H1 (cell line): ENCODE measurements around the gene GALK1. TPM values are rescaled to one million over a fixed set of nuclear protein-coding genes. Genes with fewer than 3 reads are reported as not detected.

Experiments used
- CTCF ChIA-PET: fragments of 300-600 bp; sonication (Branson Sonifier 250); formaldehyde crosslinking; loops from one replicate; lab custom pipeline; 2021; ENCODE audit not compliant: partially characterized antibody; lab: Charles Lee
- POLR2A ChIA-PET: fragments of 300-600 bp; sonication (Branson Sonifier 250); formaldehyde crosslinking; loops from one replicate; lab custom pipeline; 2021; ENCODE audit warnings: inconsistent platforms; ENCODE audit not compliant: partially characterized antibody; lab: Charles Lee
- DNase-seq, 2 experiments: peaks; one replicate each; pipeline versions ENCODE4 v3.0.0 to v3.0.0-alpha.2; 2010 to 2022; ENCODE audit warnings: low spot score in 2 of 2, low read depth in 1 of 2, mixed read lengths in 1 of 2
- FAIRE-seq: peaks from 2 replicates; lab custom pipeline; 2011; peaks lifted over from hg19 to GRCh38; lab: Jason Lieb, UNC
- H2AFZ ChIP-seq: 2 replicates; pipeline ENCODE4 v1.8.1; 2012; ENCODE audit warnings: low read length, inconsistent platforms
- H2AK5ac ChIP-seq: 2 replicates; pipeline ENCODE4 v1.6.1; 2013; ENCODE audit warnings: low read depth, low read length
- H2BK120ac ChIP-seq: replicated peaks from 2 replicates; pipeline ENCODE3; 2013; ENCODE audit warnings: low read depth, low read length, inconsistent platforms
- H2BK12ac ChIP-seq: 2 replicates; pipeline ENCODE4 v1.6.1; 2013; ENCODE audit warnings: low read depth, low read length
- H2BK15ac ChIP-seq: 2 replicates; pipeline ENCODE4 v1.6.1; 2013; ENCODE audit warnings: low read length
- H2BK20ac ChIP-seq: 2 replicates; pipeline ENCODE4 v1.6.1; 2013; ENCODE audit warnings: low read length
- H2BK5ac ChIP-seq: 2 replicates; pipeline ENCODE4 v1.6.1; 2013; ENCODE audit warnings: low read depth, low read length
- H3K14ac ChIP-seq: 2 replicates; pipeline ENCODE4 v1.6.1; 2013; ENCODE audit warnings: inconsistent platforms; ENCODE audit not compliant: insufficient read length
- H3K18ac ChIP-seq: 2 replicates; pipeline ENCODE4 v1.6.1; 2013; ENCODE audit warnings: low read length; ENCODE audit errors: extremely low read depth
- H3K23ac ChIP-seq: 2 replicates; pipeline ENCODE4 v1.6.1; 2013; ENCODE audit warnings: inconsistent platforms; ENCODE audit not compliant: insufficient read length
- H3K23me2 ChIP-seq: 2 replicates; pipeline ENCODE4 v1.6.1; 2013; ENCODE audit warnings: low read depth, low read length
- H3K27ac ChIP-seq: 2 replicates; pipeline ENCODE4 v1.6.1; 2011; ENCODE audit warnings: low read depth, low read length, inconsistent platforms
- H3K27me3 ChIP-seq, 4 experiments: replicated peaks in 1 of 4; 1 replicate in 1 of 4; 2 replicates in 3 of 4; pipeline versions ENCODE4 v1.6.1 to v1.8.1; 2011 to 2013; ENCODE audit warnings: low read length in 3 of 4, mild to moderate bottlenecking in 3 of 4, inconsistent platforms in 2 of 4, mixed read lengths in 2 of 4, moderate library complexity in 1 of 4; ENCODE audit not compliant: control insufficient read depth in 3 of 4, insufficient read depth in 3 of 4; ENCODE audit errors: extremely low read depth in 1 of 4
- H3K36me3 ChIP-seq, 4 experiments: 2 replicates each; pipeline versions ENCODE4 v1.6.1 to v1.8.1; 2011 to 2013; ENCODE audit warnings: mild to moderate bottlenecking in 4 of 4, low read length in 3 of 4, moderate library complexity in 2 of 4, control low read depth in 1 of 4, inconsistent platforms in 1 of 4; ENCODE audit not compliant: insufficient read depth in 4 of 4, control insufficient read depth in 2 of 4
- H3K4ac ChIP-seq: replicated peaks from 2 replicates; pipeline ENCODE3; 2013; ENCODE audit warnings: low read length, low read depth, mixed read lengths, inconsistent platforms; ENCODE audit not compliant: insufficient read length
- H3K4me1 ChIP-seq, 4 experiments: replicated peaks in 1 of 4; 1 replicate in 1 of 4; 2 replicates in 3 of 4; pipeline versions ENCODE4 v1.6.1 to v1.8.1; 2011 to 2013; ENCODE audit warnings: low read length in 3 of 4, inconsistent platforms in 2 of 4, mixed read lengths in 1 of 4; ENCODE audit not compliant: insufficient read depth in 4 of 4, control insufficient read depth in 3 of 4
- H3K4me2 ChIP-seq, 2 experiments: 2 replicates each; pipeline versions ENCODE4 v1.6.1 to v1.8.1; 2011 to 2013; ENCODE audit warnings: low read depth in 2 of 2, low read length in 2 of 2, control low read depth in 1 of 2, inconsistent platforms in 1 of 2, mild to moderate bottlenecking in 1 of 2; ENCODE audit not compliant: insufficient read depth in 1 of 2
- H3K4me3 ChIP-seq, 4 experiments: fragments of 200-600, 300-600 bp in 1 of 4; sonication (generic), shearing (Covaris generic), sonication (Bioruptor Twin) in 1 of 4; 2 replicates each; pipeline versions ENCODE4 v1.5.1 to v1.8.1; 2011 to 2016; ENCODE audit warnings: low read length in 4 of 4, low read depth in 3 of 4, control low read depth in 2 of 4, inconsistent platforms in 2 of 4, mild to moderate bottlenecking in 2 of 4, mixed read lengths in 1 of 4, moderate library complexity in 1 of 4; ENCODE audit not compliant: insufficient read depth in 2 of 4; ENCODE audit errors: extremely low read depth in 1 of 4
- H3K56ac ChIP-seq: replicated peaks from 2 replicates; pipeline ENCODE3; 2013; ENCODE audit warnings: low read depth, mild to moderate bottlenecking, mixed read lengths, low read length, inconsistent platforms; ENCODE audit not compliant: insufficient read length
- H3K79me1 ChIP-seq: 2 replicates; pipeline ENCODE4 v1.6.1; 2013; ENCODE audit warnings: low read depth, low read length, control low read depth
- H3K79me2 ChIP-seq, 2 experiments: 2 replicates each; pipeline versions ENCODE4 v1.6.1 to v1.8.1; 2012 to 2013; ENCODE audit warnings: low read length in 2 of 2, mild to moderate bottlenecking in 2 of 2, inconsistent platforms in 1 of 2; ENCODE audit not compliant: insufficient read depth in 2 of 2, control insufficient read depth in 1 of 2
- H3K9ac ChIP-seq, 4 experiments: replicated peaks in 1 of 4; 1 replicate in 1 of 4; 2 replicates in 3 of 4; pipeline versions ENCODE4 v1.6.1 to v1.8.1; 2011 to 2013; ENCODE audit warnings: low read depth in 3 of 4, low read length in 3 of 4, control low read depth in 2 of 4, mild to moderate bottlenecking in 2 of 4, moderate library complexity in 2 of 4, inconsistent platforms in 1 of 4; ENCODE audit errors: extremely low read depth in 1 of 4
- H3K9me3 ChIP-seq, 2 experiments: 2 replicates each; pipeline versions ENCODE4 v1.6.1 to v1.8.1; 2012 to 2013; ENCODE audit warnings: mild to moderate bottlenecking in 2 of 2, moderate library complexity in 2 of 2, control low read depth in 1 of 2, inconsistent platforms in 1 of 2, low read depth in 1 of 2, low read length in 1 of 2, mixed read lengths in 1 of 2; ENCODE audit not compliant: insufficient read depth in 2 of 2
- H4K20me1 ChIP-seq, 2 experiments: replicated peaks in 1 of 2; 2 replicates each; pipeline versions ENCODE3 to v1.8.1; 2011 to 2013; ENCODE audit warnings: inconsistent platforms in 2 of 2, low read length in 2 of 2, mild to moderate bottlenecking in 1 of 2; ENCODE audit not compliant: insufficient read depth in 2 of 2, control insufficient read depth in 1 of 2
- H4K5ac ChIP-seq: 2 replicates; pipeline ENCODE4 v1.6.1; 2013; ENCODE audit warnings: low read length, low read depth, mixed read lengths, inconsistent platforms; ENCODE audit not compliant: insufficient read length
- H4K8ac ChIP-seq: 2 replicates; pipeline ENCODE4 v1.8.0; 2013; ENCODE audit warnings: mild to moderate bottlenecking, moderate library complexity, low read length, inconsistent platforms; ENCODE audit not compliant: insufficient read depth; ENCODE audit errors: extremely low read depth
- H4K91ac ChIP-seq: replicated peaks from 2 replicates; pipeline ENCODE3; 2013; ENCODE audit warnings: low read length, mixed read lengths, inconsistent platforms; ENCODE audit not compliant: insufficient read length
- ASH2L ChIP-seq: fragments of 200-600, 300-600 bp; sonication (generic); IDR thresholded peaks from one replicate; pipeline ENCODE4 v1.7.1; 2017; ENCODE audit warnings: low read length
- BRCA1 ChIP-seq: IDR thresholded peaks from 2 replicates; pipeline ENCODE4 v1.6.1; 2012; ENCODE audit warnings: low read depth, low read length, improper control_type of control experiment
- CHD1 ChIP-seq: IDR thresholded peaks from 2 replicates; pipeline ENCODE4 v1.6.1; 2012; ENCODE audit warnings: low read depth, low read length, improper control_type of control experiment
- KDM4A ChIP-seq: IDR thresholded peaks from one replicate; pipeline ENCODE4 v1.7.1; 2012; ENCODE audit warnings: low read depth, mild to moderate bottlenecking, moderate library complexity, low read length, inconsistent platforms; ENCODE audit not compliant: severe bottlenecking
- RAD21 ChIP-seq, 2 experiments: IDR thresholded peaks in 1 of 2; conservative IDR thresholded peaks in 1 of 2; 2 replicates each; pipeline ENCODE4 v1.6.1; 2011; ENCODE audit warnings: low read depth in 2 of 2, low read length in 2 of 2, improper control_type of control experiment in 1 of 2, inconsistent platforms in 1 of 2, mild to moderate bottlenecking in 1 of 2, moderate library complexity in 1 of 2
- RBBP5 ChIP-seq: IDR thresholded peaks from 2 replicates; pipeline ENCODE4 v1.7.1; 2012; ENCODE audit warnings: low read depth, mild to moderate bottlenecking, inconsistent platforms, low read length, moderate library complexity, borderline replicate concordance
- SIRT6 ChIP-seq: IDR thresholded peaks from one replicate; pipeline ENCODE4 v1.7.1; 2012; ENCODE audit warnings: low read length, inconsistent platforms
- SP1 ChIP-seq: IDR thresholded peaks from 2 replicates; pipeline ENCODE4 v1.6.1; 2011; ENCODE audit warnings: low read depth, low read length
- SP4 ChIP-seq: IDR thresholded peaks from 2 replicates; pipeline ENCODE4 v1.6.1; 2012; ENCODE audit warnings: low read length, inconsistent platforms
- TCF12 ChIP-seq: IDR thresholded peaks from 2 replicates; pipeline ENCODE4 v1.6.1; 2011; ENCODE audit warnings: low read depth, mild to moderate bottlenecking, low read length
- YY1 ChIP-seq: IDR thresholded peaks from 2 replicates; pipeline ENCODE4 v1.6.1; 2011; ENCODE audit warnings: low read depth, mild to moderate bottlenecking, low read length
- WGBS, 2 experiments: shearing (Covaris generic) in 1 of 2; methylation state at CpG; one replicate each; pipeline versions ENCODE4 v1.1.6 to v1.1.7; 2013 to 2015; ENCODE audit warnings: low lambda C conversion rate in 2 of 2, mixed read lengths in 2 of 2, inconsistent platforms in 1 of 2, low coverage in 1 of 2, missing lambda C conversion rate in 1 of 2; ENCODE audit not compliant: insufficient replicate concordance in 2 of 2, insufficient coverage in 1 of 2, insufficient read length in 1 of 2; ENCODE audit errors: extremely low coverage in 1 of 2, missing lambda C conversion rate in 1 of 2; 5-methylcytosine and 5-hydroxymethylcytosine counted together
- polyA plus RNA-seq, 7 experiments: library from polyadenylated mRNA; depleted of rRNA in 3 of 7; stranded (reverse) in 5 of 7; unstranded in 2 of 7; fragments of >200 nt in 5 of 7; fragments of 200-250 nt in 2 of 7; gene quantifications; 1 replicate in 5 of 7; 2 replicates in 1 of 7; 4 replicates in 1 of 7; pipeline versions ENCODE4 v1.2.1 to v1.2.3, GENCODE V29; 2011 to 2013; ENCODE audit warnings: missing spikeins in 2 of 7, mixed read lengths in 2 of 7
- total RNA-seq: library from RNA; stranded (reverse); fragmentation: NEBNext Ultra II Directional; extraction: Animal tissue kit (Norgen Biotek cat#: 25700); gene quantifications from 2 replicates; pipeline ENCODE4 v1.2.1, GENCODE V29; 2021
- TF ChIP-seq, protein P1 (sequence below): IDR thresholded peaks from 2 replicates; pipeline ENCODE4 v1.6.1; 2012; ENCODE audit warnings: inconsistent platforms

GALK1 gene
- total and polyA plus RNA-seq, 2 of the 8 experiments (the other 6 are each of a cell fraction or from before 2014, with no cell fraction given): 34.1 to 47.9 TPM

DNA sequence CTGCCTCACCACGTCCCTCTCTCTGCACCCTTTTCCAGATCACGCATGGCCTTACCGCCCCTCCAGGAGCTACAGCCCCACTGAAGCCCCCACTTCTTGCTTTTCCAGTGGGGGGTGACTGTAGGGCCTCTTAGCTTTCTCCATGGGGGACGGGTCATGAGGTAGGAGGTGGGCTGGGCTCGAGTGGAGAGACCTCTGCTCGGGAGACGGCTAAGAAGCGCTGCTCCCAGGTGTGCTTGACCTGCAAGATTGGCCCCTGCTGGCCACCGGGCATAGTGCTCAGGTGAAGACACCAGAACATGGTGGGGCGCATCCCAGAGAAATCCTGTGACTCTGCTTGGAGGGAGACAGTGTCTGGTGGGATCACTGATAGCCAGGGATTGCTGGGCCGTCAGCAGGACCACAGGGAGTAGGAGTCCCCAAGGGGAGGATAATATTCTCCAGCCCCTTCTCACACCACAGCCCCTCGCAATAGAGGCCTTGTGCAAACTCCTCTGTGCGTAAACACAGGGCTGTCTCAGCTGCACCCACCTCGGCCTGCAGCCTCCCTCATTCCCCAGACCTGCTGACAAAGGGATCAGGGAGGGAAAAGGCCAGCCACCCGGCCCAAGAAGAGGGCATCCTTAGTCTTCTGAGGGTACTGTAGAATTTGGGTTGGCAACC lies 8.9 kb upstream of the GALK1 start:
- H4K91ac ChIP-seq: no peak overlapping the region
- H2BK15ac ChIP-seq: no peak overlapping the region
- no peaks in the 10 kb centered on the region for H3K23me2 ChIP-seq
- no peak overlapping the region for H3K56ac ChIP-seq
- H3K27ac ChIP-seq: no peak overlapping the region
- peaks cover 3 to 22% of the 10 kb centered on the region in 2 experiments; a peak in 3 of 4 replicates for H3K79me2 ChIP-seq
- H2AFZ ChIP-seq: no peak overlapping the region
- H2BK12ac ChIP-seq: no peak overlapping the region
- no peak overlapping the region for H4K5ac ChIP-seq
- no peak overlapping the region for H3K23ac ChIP-seq
- no peak overlapping the region for H3K4ac ChIP-seq
- no peak overlapping the region for H2BK120ac ChIP-seq
- H3K18ac ChIP-seq: 0 out of 2 replicates have a peak overlapping the region, but pooled peaks have one; percentile 28
- H2BK20ac ChIP-seq: no peak overlapping the region
- DNase-seq (peak in 1 of 2 experiments; percentile 70), FAIRE-seq (no peak)
- H2AK5ac ChIP-seq: no peak overlapping the region
- H3K4me1 ChIP-seq: peaks cover 0 to 4% (median 0%) of the 10 kb centered on the region in 4 experiments; a peak in 4 of 7 replicates
- H3K14ac ChIP-seq: no peak overlapping the region
- no peaks in the 10 kb centered on the region for H3K79me1 ChIP-seq
- 82% methylated on average over 15 of the region's 15 CpGs; no CpG with 5 or more reads in 1 of the 2 experiments for WGBS, 2 experiments
- peak overlapping the region; percentile 86; the same call in 1 of the 2 replicates for H4K8ac ChIP-seq
- no peak overlapping the region for H3K4me2 ChIP-seq
- no peak overlapping the region for H3K4me3 ChIP-seq
- POLR2A ChIA-PET: interaction anchor here (0.8 to 8.5 kb wide), 10 partner anchors 8 to 149 kb away, joined by 3 to 425 read pairs (median 4); partner anchors contain the start of genes GALK1, TRIM47 and UNK
- CTCF ChIA-PET: interaction anchor here (0.7 to 21.4 kb wide), 11 partner anchors 10 to 153 kb away, joined by 3 to 359 read pairs (median 3); partner anchors contain the start of genes GALK1 and UNK
- no peaks in the 10 kb centered on the region for H3K27me3 ChIP-seq
- H3K9me3 ChIP-seq: no peaks in the 10 kb centered on the region
- H3K9ac ChIP-seq: no peak overlapping the region; a peak in 1 of 7 replicates
- H4K20me1 ChIP-seq: peaks cover 10 to 12% of the 10 kb centered on the region in 2 experiments
- no peak overlapping the region for H2BK5ac ChIP-seq
- peaks cover 0 to 29% (median 14%) of the 10 kb centered on the region in 4 experiments; a peak in 5 of 8 replicates for H3K36me3 ChIP-seq
- TF ChIP-seq YY1 (no peak), BRCA1 (no peak), SP1 (no peak), TCF12 (no peak), RBBP5 (no peak), CHD1 (no peak), RAD21 (IDR thresholded peaks at IDR 0.05 in 1 of 2, conservative IDR thresholded peaks at IDR 0.05 in 1 of 2; ENCODE audit: low read depth in 2 of 2, low read length in 2 of 2) (peak in 1 of 2 experiments; percentile 12; a peak in 2 of 4 replicates), KDM4A (no peak), ASH2L (no peak), SIRT6 (no peak), SP4 (0 out of 2 replicates have a peak, but pooled peaks have one; percentile 59)
- TF ChIP-seq, protein P1, sequence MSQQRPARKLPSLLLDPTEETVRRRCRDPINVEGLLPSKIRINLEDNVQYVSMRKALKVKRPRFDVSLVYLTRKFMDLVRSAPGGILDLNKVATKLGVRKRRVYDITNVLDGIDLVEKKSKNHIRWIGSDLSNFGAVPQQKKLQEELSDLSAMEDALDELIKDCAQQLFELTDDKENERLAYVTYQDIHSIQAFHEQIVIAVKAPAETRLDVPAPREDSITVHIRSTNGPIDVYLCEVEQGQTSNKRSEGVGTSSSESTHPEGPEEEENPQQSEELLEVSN: no peak
